Aorta (tissue), 5 donors: ENCODE measurements around the gene C1orf198. TPM values are rescaled to one million over a fixed set of nuclear protein-coding genes. Genes with fewer than 3 reads are reported as not detected.

Source experiments
- ATAC-seq: fragments of 200-7000 bp; cut with Tn5 transposase; one replicate; pipeline ENCODE4 v1.9.1; 2022; ENCODE audit warnings: moderate library complexity; ENCODE audit not compliant: low FRiP score
- DNase-seq, 2 donors: peaks; one replicate each; pipeline ENCODE4 v3.0.0-alpha.2; 2020
- H3K27ac ChIP-seq, 2 donors: one replicate each; pipeline ENCODE4 v1.5.1; 2013; ENCODE audit warnings: low read length in 2 of 2, mild to moderate bottlenecking in 2 of 2, moderate library complexity in 2 of 2, control low read depth in 1 of 2, inconsistent platforms in 1 of 2, low read depth in 1 of 2
- H3K27me3 ChIP-seq, 2 donors: one replicate each; pipeline ENCODE4 v1.6.1; 2013; ENCODE audit warnings: control low read depth in 1 of 2, low read length in 1 of 2, mild to moderate bottlenecking in 1 of 2, moderate library complexity in 1 of 2; ENCODE audit not compliant: insufficient read depth in 2 of 2, control insufficient read depth in 1 of 2
- H3K36me3 ChIP-seq, 2 donors: one replicate each; pipeline ENCODE4 v1.6.1; 2013; ENCODE audit warnings: control low read depth in 1 of 2, low read length in 1 of 2, mild to moderate bottlenecking in 1 of 2; ENCODE audit not compliant: insufficient read depth in 2 of 2, control insufficient read depth in 1 of 2
- H3K4me1 ChIP-seq, 2 donors: one replicate each; pipeline ENCODE4 v1.6.1; 2013; ENCODE audit warnings: low read length in 2 of 2, control low read depth in 1 of 2, mild to moderate bottlenecking in 1 of 2, moderate library complexity in 1 of 2; ENCODE audit not compliant: insufficient read depth in 2 of 2, control insufficient read depth in 1 of 2
- H3K4me3 ChIP-seq, 2 donors: one replicate each; pipeline ENCODE4 v1.5.1; 2013; ENCODE audit warnings: low read length in 2 of 2, control low read depth in 1 of 2, mild to moderate bottlenecking in 1 of 2
- H3K9me3 ChIP-seq: one replicate; pipeline ENCODE4 v1.6.1; 2013; ENCODE audit warnings: mild to moderate bottlenecking, low read length; ENCODE audit not compliant: control insufficient read depth
- WGBS, 2 donors: extraction: QIAGEN DNeasy Blood & Tissue Kit; methylation state at CpG; one replicate each; pipeline ENCODE4 v1.1.7; 2013; 5-methylcytosine and 5-hydroxymethylcytosine counted together
- intact Hi-C, 2 donors: fragments of 100-400 bp; cut with DNase I; formaldehyde crosslinking; loops; one replicate each; pipeline versions ENCODE4 v1.14.2 to v1.15.0; 2022
- polyA plus RNA-seq, 2 donors: library from polyadenylated mRNA; stranded (reverse); fragments of 200-250 nt; gene quantifications; one replicate each; pipeline ENCODE4 v1.2.3, GENCODE V29; 2013
- total RNA-seq, 2 donors: library from RNA; stranded (reverse); fragmentation: NEBNext Ultra II Directional; extraction: Animal tissue kit (Norgen Biotek cat#: 25700); gene quantifications; one replicate each; pipeline ENCODE4 v1.2.1, GENCODE V29; 2021
- donor health status: healthy with polysubstance abuse.
- donor health status: Bipolar disorder and iron deficiency.
- donor health status: DM: no; HTN: no; CAD: no.
- donor health status: DM: no; HTN: no; CAD: no.
- donor health status: DM: yes; HTN: yes; CAD: no.

The C1orf198 gene
- total and polyA plus RNA-seq, 4 donors, result 61.2 to 172 (median 114) TPM

DNA sequence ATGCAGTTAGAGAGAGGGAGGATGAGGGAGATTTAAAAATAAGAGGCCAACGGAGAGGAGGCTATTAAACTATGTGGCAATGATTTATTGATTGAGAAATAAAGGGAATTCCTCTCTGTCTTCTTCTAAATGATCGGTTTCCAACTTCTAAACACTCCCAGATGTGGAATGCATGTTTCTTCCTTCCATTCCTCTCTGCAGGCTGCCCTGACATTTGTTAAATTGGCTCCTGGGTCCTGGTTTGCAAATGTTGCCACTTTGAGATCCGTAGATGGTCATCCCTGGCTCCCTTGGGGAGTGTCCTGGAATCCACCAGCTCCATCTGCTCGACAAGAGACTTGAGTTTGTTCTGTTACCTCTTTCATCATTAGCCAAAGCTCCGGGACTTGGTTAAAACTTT lies 10.3 kb upstream of the C1orf198 start:
- intact Hi-C loops, result no loop called here
- H3K36me3 ChIP-seq, result no peaks in the 10 kb centered on the region
- no peak overlapping the region for H3K4me3 ChIP-seq
- ATAC-seq (peak; percentile 4), DNase-seq (no peak)
- no peaks in the 10 kb centered on the region for H3K27me3 ChIP-seq
- H3K4me1 ChIP-seq, result no peaks in the 10 kb centered on the region
- WGBS, 2 donors, result 42 to 48% methylated on average over 5 of the region's 5 CpGs
- no peak overlapping the region for H3K27ac ChIP-seq
- H3K9me3 ChIP-seq, result no peaks in the 10 kb centered on the region

GRCh38 chr1:230877924-230878590 lies 9.7 kb upstream of the C1orf198 start:
- no peak overlapping the region for H3K27ac ChIP-seq
- no peak for DNase-seq
- H3K4me1 ChIP-seq, result no peaks in the 10 kb centered on the region
- H3K4me3 ChIP-seq, result no peak overlapping the region
- ATAC-seq, result no peak
- H3K27me3 ChIP-seq, result no peaks in the 10 kb centered on the region
- 97% methylated on average over 4 of the region's 4 CpGs for WGBS, 2 donors
- no peaks in the 10 kb centered on the region for H3K9me3 ChIP-seq
- no peaks in the 10 kb centered on the region for H3K36me3 ChIP-seq
- intact Hi-C loops, result no loop called here

- WGBS, 2 donors, result 78 to 83% methylated on average over 14 of the region's 14 CpGs
- no peak overlapping the region for H3K27ac ChIP-seq
Observed at GRCh38 chr1:230877146-230877923, 9.0 kb upstream of the C1orf198 start.

GRCh38 chr1:230876660-230877059 lies 8.3 kb upstream of the C1orf198 start:
- WGBS, 2 donors, result 95 to 96% methylated on average over 6 of the region's 6 CpGs

More at GRCh38 chr1:230877146-230877923, 9.0 kb upstream of the C1orf198 start:
- H3K4me3 ChIP-seq, result no peak overlapping the region
- intact Hi-C loops, result no loop called here
- H3K9me3 ChIP-seq, result no peaks in the 10 kb centered on the region
- no peaks in the 10 kb centered on the region for H3K4me1 ChIP-seq
- H3K36me3 ChIP-seq, result no peaks in the 10 kb centered on the region
- DNase-seq (no peak), ATAC-seq (peak; percentile 30)
- H3K27me3 ChIP-seq, result no peaks in the 10 kb centered on the region

GRCh38 chr1:230875370-230875769 lies 7.0 kb upstream of the C1orf198 start:
- Histone ChIP-seq H3K36me3 (no peaks in the 10 kb centered on the region), H3K4me1 (no peaks in the 10 kb centered on the region), H3K27ac (no peak overlapping the region), H3K4me3 (no peak overlapping the region), H3K9me3 (no peaks in the 10 kb centered on the region), H3K27me3 (no peaks in the 10 kb centered on the region)
- no peak for DNase-seq
- ATAC-seq, result no peak
- 94% methylated on average over 8 of the region's 8 CpGs for WGBS, 2 donors
- intact Hi-C loops, result no loop called here

More at GRCh38 chr1:230876660-230877059, 8.3 kb upstream of the C1orf198 start:
- DNase-seq (no peak), ATAC-seq (no peak)
- H3K4me1 ChIP-seq, result no peaks in the 10 kb centered on the region
- H3K4me3 ChIP-seq, result no peak overlapping the region
- no peaks in the 10 kb centered on the region for H3K27me3 ChIP-seq
- intact Hi-C loops, result no loop called here
- H3K36me3 ChIP-seq, result no peaks in the 10 kb centered on the region
- H3K9me3 ChIP-seq, result no peaks in the 10 kb centered on the region
- no peak overlapping the region for H3K27ac ChIP-seq

DNA sequence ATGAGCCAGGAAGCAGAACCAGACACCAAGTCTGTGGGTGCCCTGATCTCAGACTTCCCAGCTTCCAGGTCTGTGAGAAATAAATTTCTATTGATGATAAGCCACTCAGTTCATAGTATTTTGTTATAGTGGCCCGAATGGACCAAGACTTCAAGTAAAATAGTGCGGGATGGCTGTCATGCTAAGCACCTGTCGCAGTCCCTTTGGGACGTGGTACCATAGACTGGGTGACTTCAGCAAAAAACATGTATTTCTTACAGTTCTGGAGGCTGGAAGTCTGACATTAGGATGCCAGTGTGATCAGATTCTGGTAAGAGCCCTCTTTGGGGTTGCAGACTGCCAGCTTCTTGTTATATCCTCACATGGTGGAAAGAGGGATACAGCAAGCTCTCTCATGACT lies 2.6 kb upstream of the C1orf198 start:
- H3K36me3 ChIP-seq, result no peaks in the 10 kb centered on the region
- no peak overlapping the region for H3K27ac ChIP-seq
- no peaks in the 10 kb centered on the region for H3K4me1 ChIP-seq
- intact Hi-C loops, result no loop called here
- 97% methylated on average over 4 of the region's 4 CpGs for WGBS, 2 donors
- no peaks in the 10 kb centered on the region for H3K27me3 ChIP-seq
- H3K4me3 ChIP-seq, result no peak overlapping the region
- DNase-seq (no peak), ATAC-seq (no peak)
- H3K9me3 ChIP-seq, result no peaks in the 10 kb centered on the region

DNA sequence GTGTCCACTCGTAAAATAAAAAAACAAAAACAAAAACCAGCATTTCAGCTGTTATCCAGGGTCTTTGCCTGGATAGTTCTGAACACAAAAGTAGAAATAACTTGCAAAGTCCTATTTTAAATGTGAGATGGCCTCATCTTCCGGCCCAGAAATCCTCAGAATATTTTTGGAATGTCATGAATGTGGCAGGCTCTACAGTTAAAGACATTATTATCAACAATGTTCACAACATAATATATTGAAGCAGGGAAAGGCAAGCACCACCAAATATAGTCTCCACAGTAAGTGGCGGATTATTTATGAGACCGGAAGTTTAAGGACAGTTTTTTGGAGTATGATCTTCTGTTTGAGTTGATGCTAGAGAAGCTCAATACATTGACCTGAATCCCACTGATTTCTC lies 1.2 kb upstream of the C1orf198 start:
- Histone ChIP-seq H3K9me3 (no peaks in the 10 kb centered on the region), H3K36me3 (no peaks in the 10 kb centered on the region), H3K27ac (peak overlapping the region; percentile 72 to 79), H3K4me1 (no peaks in the 10 kb centered on the region), H3K27me3 (no peaks in the 10 kb centered on the region), H3K4me3 (no peak overlapping the region)
- intact Hi-C loops, result loop anchor here (2.0 to 5.0 kb wide), 4 partner anchors 41 to 62 kb away; no protein-coding TSS in a partner anchor
- ATAC-seq (no peak), DNase-seq (no peak)
- WGBS, 2 donors, result 10 to 11% methylated on average over 4 of the region's 4 CpGs

DNA sequence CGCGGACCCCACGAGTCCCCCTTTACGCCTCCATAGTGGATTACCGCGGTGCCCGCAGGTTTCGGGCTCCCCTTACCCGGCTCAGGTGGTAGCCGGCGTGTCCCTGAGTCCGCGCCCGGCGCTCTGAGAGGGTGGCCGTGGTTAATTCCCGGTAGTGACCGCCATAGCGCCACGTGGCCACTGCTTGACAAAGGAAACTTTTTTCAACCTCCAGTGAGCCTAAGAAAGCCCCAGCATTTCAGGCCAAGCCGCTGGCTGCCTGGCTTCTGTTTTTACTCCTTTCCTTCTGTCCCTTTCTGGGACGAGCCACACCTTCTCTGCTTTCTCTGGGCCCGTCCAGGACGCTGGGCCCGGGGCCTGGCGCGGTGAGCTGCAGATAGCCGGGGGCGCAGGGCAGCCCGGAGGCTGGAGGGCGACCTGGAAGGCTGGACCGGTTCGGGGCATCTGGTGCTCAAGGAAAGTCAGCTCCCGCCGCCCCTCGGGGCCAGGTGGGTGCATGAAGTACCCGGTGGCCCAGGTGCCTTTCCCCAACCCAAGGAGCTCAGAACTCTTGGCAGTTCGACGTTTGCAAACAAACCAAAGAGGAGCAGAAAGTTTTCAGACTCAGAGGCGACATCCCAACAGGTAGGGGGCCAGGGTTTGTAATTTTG lies 540 bp upstream of the C1orf198 start:
- WGBS, 2 donors, result 1 to 2% methylated on average over 36 to 40 of the region's 40 CpGs
- intact Hi-C loops, result loop anchor here (2.0 to 5.0 kb wide), 4 partner anchors 42 to 62 kb away; no protein-coding TSS in a partner anchor

More for the DNA sequence above, 540 bp upstream of the C1orf198 start:
- Histone ChIP-seq H3K36me3 (no peaks in the 10 kb centered on the region), H3K9me3 (no peaks in the 10 kb centered on the region), H3K27me3 (no peaks in the 10 kb centered on the region), H3K4me3 (peak overlapping the region; percentile 63 to 100), H3K27ac (peak overlapping the region; percentile 72 to 79), H3K4me1 (no peaks in the 10 kb centered on the region)
- ATAC-seq, result peak; percentile 67
- peak; percentile 81 to 89 for DNase-seq
